Stimulated activated naive CD8-positive, alpha-beta T cell treated with anti-CD3 and anti-CD28 coated beads, Interleukin-15, amount 100 ng/mL, for 72 hours (primary cell): ENCODE data around the gene BANF1.

Experiments
- ATAC-seq: fragments of 150-1000 bp; cut with Tn5 transposase; 2 replicates; pipeline ENCODE4 v1.10.0; 2021; ENCODE audit warnings: mild to moderate bottlenecking, moderate library complexity
- DNase-seq, 2 donors: peaks; one replicate each; pipeline ENCODE4 v3.0.0; 2021 to 2022
- H3K27ac Mint-ChIP-seq, 2 donors: one replicate each; pipeline ENCODE4 v1.8.0; 2022; ENCODE audit warnings: mild to moderate bottlenecking in 2 of 2, mixed read lengths in 2 of 2, moderate library complexity in 2 of 2
- H3K27me3 Mint-ChIP-seq: one replicate; pipeline ENCODE4 v1.8.0; 2022; ENCODE audit warnings: mixed read lengths
- H3K4me1 Mint-ChIP-seq: one replicate; pipeline ENCODE4 v1.8.0; 2022; ENCODE audit warnings: mild to moderate bottlenecking, mixed read lengths
- H3K4me3 Mint-ChIP-seq, 2 donors: one replicate each; pipeline ENCODE4 v1.8.0; 2022; ENCODE audit warnings: mild to moderate bottlenecking in 2 of 2, mixed read lengths in 2 of 2, moderate library complexity in 1 of 2
- H3K9me3 Mint-ChIP-seq, 2 donors: one replicate each; pipeline ENCODE4 v1.8.0; 2022; ENCODE audit warnings: mixed read lengths in 2 of 2

Gene BANF1

DNA sequence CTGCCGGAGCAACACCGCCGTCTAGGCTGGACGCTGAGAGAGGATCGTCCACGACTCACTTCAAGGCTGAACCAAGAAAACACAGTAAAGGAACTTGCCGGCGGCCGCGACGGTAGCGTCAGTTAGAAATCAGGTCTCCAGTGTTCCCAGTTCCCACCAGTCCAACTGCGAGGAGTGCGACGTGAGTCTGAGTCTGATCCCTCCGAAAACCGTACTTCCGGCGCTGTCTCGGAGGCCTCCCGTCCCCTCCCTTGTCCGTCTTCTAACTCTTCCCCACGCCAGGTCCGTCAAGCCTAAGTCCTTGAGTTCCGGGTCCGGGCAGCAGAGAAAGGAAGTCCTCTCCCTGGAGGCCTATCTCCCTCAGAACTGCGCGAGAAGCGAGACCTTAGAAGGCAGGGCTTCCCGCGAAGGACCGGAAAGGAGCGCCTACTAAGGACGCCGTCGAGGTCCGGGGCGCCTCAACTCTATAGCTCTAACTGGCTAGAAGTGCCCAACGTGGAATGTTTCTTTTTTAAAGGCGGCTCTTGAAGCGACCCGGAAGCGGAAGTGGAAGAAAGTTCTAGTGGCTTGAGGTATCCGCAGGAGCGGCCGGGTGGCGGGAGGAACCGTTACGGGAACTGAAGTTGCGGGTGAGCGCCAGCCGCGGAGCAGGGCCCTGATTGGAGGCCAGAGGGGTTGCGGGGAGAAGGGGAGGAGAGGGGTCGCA is at the start of gene BANF1, which contains the start of gene EIF1AD:
Gene BANF1 (plus strand): TSS at position 562 of the 706 bp plus-strand sequence. CDS start 748 bp downstream, outside the sequence.
Gene EIF1AD (minus strand): TSS at position 216 of the 706 bp plus-strand sequence. CDS start 1,768 bp downstream, outside the sequence.
- peaks cover 66% of the 10 kb centered on the region for H3K4me1 Mint-ChIP-seq
- peak within 1 kb of the TSS; percentile 97 to 100 for H3K4me3 Mint-ChIP-seq
- H3K27ac Mint-ChIP-seq: peak within 1 kb of the TSS; percentile 99
- ATAC-seq (peak; percentile 93), DNase-seq (peak; percentile 94 to 98)
- no peaks in the 10 kb centered on the region for H3K27me3 Mint-ChIP-seq
- H3K9me3 Mint-ChIP-seq: no peaks in the 10 kb centered on the region

DNA sequence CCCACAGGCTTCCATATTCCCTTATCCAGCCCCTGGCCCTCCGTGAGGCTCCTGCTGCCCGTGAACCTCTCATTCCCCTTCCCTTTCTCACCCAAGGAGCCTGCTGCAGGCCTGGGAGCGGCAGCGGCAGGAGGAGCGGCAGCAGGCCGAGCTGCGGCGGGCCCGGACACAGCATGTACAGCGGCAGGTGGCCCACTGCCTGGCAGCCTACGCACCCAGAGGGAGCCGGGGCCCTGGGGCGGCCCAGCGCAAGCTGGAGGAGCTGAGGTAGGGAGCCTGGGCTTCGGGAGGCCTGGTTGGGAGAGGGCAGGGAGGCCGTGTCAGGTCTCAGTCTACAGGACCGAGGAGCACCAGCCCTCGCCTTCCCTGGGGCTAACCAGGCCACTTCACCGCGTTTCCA is 48.8 kb upstream of the BANF1 start:
- DNase-seq: no peak
- H3K9me3 Mint-ChIP-seq: no peaks in the 10 kb centered on the region
- no peak overlapping the region for H3K4me3 Mint-ChIP-seq
- H3K4me1 Mint-ChIP-seq: peaks cover 24% of the 10 kb centered on the region
- no peaks in the 10 kb centered on the region for H3K27me3 Mint-ChIP-seq
- no peak overlapping the region for H3K27ac Mint-ChIP-seq
- no peak for ATAC-seq

GRCh38 chr11:65954771-65955170 is 47.5 kb upstream of the BANF1 start:
- no peak overlapping the region for H3K27ac Mint-ChIP-seq
- DNase-seq (no peak), ATAC-seq (no peak)
- peaks cover 25% of the 10 kb centered on the region for H3K4me1 Mint-ChIP-seq
- H3K9me3 Mint-ChIP-seq: no peaks in the 10 kb centered on the region
- H3K4me3 Mint-ChIP-seq: no peak overlapping the region
- H3K27me3 Mint-ChIP-seq: no peaks in the 10 kb centered on the region

- H3K27ac Mint-ChIP-seq: peak overlapping the region in 1 of 2 donors; percentile 48
Measured at GRCh38 chr11:65958291-65958690, 44.0 kb upstream of the BANF1 start.

DNA sequence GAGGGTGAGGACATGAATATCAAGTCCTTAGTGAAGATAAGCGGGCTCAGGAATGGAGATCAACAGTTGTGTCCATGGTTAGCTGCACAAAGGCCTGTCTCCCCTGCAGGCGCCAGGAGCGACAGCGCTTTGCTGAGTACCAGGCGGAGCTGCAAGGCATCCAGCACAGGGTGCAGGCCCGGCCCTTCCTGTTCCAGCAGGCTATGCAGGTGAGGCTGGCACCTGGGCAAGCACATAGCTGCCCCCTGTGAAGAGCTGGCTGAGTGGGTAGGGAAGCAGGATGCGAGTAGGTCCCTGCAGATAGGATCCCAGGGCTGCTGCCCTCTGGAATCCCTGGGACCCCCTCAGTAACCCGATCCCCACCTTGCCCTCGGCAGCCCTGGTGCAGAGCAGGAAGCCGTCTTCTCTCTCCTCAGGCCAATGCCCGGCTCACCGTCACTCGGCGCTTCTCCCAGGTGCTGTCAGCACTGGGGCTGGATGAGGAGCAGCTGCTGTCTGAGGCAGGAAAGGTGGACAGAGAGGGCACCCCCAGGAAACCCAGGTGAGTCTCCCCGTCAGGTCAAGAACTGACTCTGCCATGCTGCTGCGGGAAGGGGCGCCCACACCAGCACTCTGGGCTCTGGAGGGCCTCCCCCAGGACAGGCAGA is 43.4 kb upstream of the BANF1 start:
- no peaks in the 10 kb centered on the region for H3K9me3 Mint-ChIP-seq
- H3K4me3 Mint-ChIP-seq: no peak overlapping the region
- H3K4me1 Mint-ChIP-seq: peaks cover 58% of the 10 kb centered on the region
- no peak for ATAC-seq
- H3K27ac Mint-ChIP-seq: peak overlapping the region in 1 of 2 donors; percentile 85
- DNase-seq: no peak
- no peaks in the 10 kb centered on the region for H3K27me3 Mint-ChIP-seq

More at GRCh38 chr11:65958291-65958690, 44.0 kb upstream of the BANF1 start:
- ATAC-seq (no peak), DNase-seq (no peak)
- H3K4me1 Mint-ChIP-seq: peaks cover 52% of the 10 kb centered on the region
- no peaks in the 10 kb centered on the region for H3K9me3 Mint-ChIP-seq
- H3K27me3 Mint-ChIP-seq: no peaks in the 10 kb centered on the region
- H3K4me3 Mint-ChIP-seq: no peak overlapping the region

GRCh38 chr11:65960824-65961266 is 41.5 kb upstream of the BANF1 start:
- peak overlapping the region; percentile 98 to 99 for H3K27ac Mint-ChIP-seq
- peaks cover 68% of the 10 kb centered on the region for H3K4me1 Mint-ChIP-seq
- H3K9me3 Mint-ChIP-seq: no peaks in the 10 kb centered on the region
- DNase-seq (no peak), ATAC-seq (peak; percentile 21)
- peak overlapping the region; percentile 93 to 98 for H3K4me3 Mint-ChIP-seq
- H3K27me3 Mint-ChIP-seq: no peaks in the 10 kb centered on the region

DNA sequence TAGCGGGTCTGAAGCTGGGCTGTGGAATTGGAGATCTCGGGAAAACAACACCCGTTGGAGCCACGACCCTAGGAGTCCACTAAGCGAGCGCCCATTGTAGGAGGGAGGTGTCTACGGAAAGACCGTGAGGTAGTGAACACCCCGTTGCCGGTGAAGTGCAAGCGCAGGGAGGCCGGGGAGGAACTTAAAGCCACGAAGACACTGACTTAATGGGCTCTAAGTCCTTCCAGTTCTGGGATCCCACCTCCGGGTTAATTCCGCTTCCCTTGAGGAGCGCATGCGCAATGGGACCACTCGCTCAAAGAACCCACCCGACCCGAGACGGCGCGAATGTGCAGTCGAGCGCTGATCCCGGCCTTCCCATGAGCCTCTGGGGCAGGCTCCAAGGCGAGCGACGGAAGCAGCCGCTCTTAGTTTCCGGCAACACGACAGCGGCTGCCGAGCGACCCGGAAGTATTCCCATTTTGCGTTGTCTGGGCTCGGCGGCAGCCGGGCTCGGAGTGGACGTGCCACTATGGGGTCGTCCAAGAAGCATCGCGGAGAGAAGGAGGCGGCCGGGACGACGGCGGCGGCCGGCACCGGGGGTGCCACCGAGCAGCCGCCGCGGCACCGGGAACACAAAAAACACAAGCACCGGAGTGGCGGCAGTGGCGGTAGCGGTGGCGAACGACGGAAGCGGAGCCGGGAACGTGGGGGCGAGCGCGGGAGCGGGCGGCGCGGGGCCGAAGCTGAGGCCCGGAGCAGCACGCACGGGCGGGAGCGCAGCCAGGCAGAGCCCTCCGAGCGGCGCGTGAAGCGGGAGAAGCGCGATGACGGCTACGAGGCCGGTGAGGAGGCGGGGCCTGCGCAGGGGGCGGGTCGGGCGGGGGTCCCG is 40.8 kb upstream of the BANF1 start, which contains the start of gene SART1:
Gene SART1 (plus strand): TSS at position 468 of the 874 bp plus-strand sequence. CDS start 47 bp downstream, at position 515.
- peaks cover 64% of the 10 kb centered on the region for H3K4me1 Mint-ChIP-seq
- H3K9me3 Mint-ChIP-seq: no peaks in the 10 kb centered on the region
- no peaks in the 10 kb centered on the region for H3K27me3 Mint-ChIP-seq
- peak within 1 kb of the TSS; percentile 93 to 98 for H3K4me3 Mint-ChIP-seq
- DNase-seq: peak; percentile 93 to 97
- peak within 1 kb of the TSS; percentile 98 to 99 for H3K27ac Mint-ChIP-seq
- peak; percentile 96 for ATAC-seq

DNA sequence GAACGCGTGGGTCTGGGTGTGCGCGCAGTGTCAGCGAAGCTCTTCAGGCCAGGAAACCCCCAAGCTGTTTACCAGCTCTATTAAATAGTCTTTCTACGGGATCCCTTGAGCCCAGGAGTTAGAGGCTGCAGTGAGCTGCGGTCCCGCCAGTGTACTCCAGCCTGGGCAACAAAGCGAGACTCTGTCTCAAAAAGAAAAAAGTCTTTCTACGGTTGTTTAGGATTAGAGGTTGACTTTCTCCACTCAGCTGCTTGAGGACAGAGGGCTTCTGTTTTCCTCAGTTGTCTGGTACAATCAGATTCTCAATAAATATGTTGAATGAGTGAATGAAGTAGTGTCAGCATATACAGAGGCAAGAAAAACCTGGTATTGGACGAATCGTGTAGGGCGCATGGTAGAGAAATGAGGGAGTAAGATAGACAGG is 40.1 kb upstream of the BANF1 start:
- ATAC-seq (no peak), DNase-seq (no peak)
- H3K27ac Mint-ChIP-seq: peak overlapping the region; percentile 81 to 89
- H3K9me3 Mint-ChIP-seq: no peaks in the 10 kb centered on the region
- H3K27me3 Mint-ChIP-seq: no peaks in the 10 kb centered on the region
- peak overlapping the region; percentile 93 to 98 for H3K4me3 Mint-ChIP-seq
- peaks cover 57% of the 10 kb centered on the region for H3K4me1 Mint-ChIP-seq

- H3K27me3 Mint-ChIP-seq: no peaks in the 10 kb centered on the region
- H3K4me1 Mint-ChIP-seq: peaks cover 52% of the 10 kb centered on the region
- no peak for ATAC-seq
- no peaks in the 10 kb centered on the region for H3K9me3 Mint-ChIP-seq
- H3K4me3 Mint-ChIP-seq: no peak overlapping the region
- peak overlapping the region in 1 of 2 donors; percentile 94 for H3K27ac Mint-ChIP-seq
- DNase-seq: no peak
Measured at GRCh38 chr11:65964906-65965305, 37.4 kb upstream of the BANF1 start.

DNA sequence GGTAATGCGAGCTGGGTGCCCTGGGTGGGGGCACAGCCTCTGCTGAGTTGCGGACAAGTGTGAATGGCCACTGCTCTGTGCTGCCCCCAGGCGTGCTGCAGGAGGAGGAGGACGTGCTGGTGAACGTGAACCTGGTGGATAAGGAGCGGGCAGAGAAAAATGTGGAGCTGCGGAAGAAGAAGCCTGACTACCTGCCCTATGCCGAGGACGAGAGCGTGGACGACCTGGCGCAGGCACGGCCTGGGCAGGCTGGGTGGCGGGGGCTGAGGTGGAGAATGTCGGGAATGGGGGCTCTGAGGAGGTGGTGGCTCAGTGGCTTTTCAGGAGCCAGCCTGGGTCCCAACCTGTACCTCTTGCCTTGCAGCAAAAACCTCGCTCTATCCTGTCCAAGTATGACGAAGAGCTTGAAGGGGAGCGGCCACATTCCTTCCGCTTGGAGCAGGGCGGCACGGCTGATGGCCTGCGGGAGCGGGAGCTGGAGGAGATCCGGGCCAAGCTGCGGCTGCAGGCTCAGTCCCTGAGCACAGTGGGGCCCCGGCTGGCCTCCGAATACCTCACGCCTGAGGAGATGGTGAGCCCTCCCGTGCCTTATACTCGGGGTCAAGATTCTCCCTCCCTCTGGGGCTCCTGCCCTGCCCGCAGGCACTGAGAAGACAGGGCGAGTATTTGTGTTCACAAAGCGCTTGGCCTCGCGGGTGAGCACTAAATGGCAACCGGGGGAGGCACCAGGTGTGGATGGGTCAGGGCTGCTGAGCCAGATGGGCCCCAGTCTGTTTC is 36.1 kb upstream of the BANF1 start:
- no peaks in the 10 kb centered on the region for H3K27me3 Mint-ChIP-seq
- no peaks in the 10 kb centered on the region for H3K9me3 Mint-ChIP-seq
- H3K4me1 Mint-ChIP-seq: peaks cover 50% of the 10 kb centered on the region
- DNase-seq: no peak
- H3K4me3 Mint-ChIP-seq: no peak overlapping the region
- H3K27ac Mint-ChIP-seq: peak overlapping the region in 1 of 2 donors; percentile 80
- no peak for ATAC-seq

GRCh38 chr11:65967329-65967934 is 34.9 kb upstream of the BANF1 start:
- ATAC-seq: no peak
- no peak overlapping the region for H3K4me3 Mint-ChIP-seq
- peaks cover 41% of the 10 kb centered on the region for H3K4me1 Mint-ChIP-seq
- DNase-seq: no peak
- H3K27ac Mint-ChIP-seq: peak overlapping the region in 1 of 2 donors; percentile 35
- H3K27me3 Mint-ChIP-seq: no peaks in the 10 kb centered on the region
- H3K9me3 Mint-ChIP-seq: no peaks in the 10 kb centered on the region

DNA sequence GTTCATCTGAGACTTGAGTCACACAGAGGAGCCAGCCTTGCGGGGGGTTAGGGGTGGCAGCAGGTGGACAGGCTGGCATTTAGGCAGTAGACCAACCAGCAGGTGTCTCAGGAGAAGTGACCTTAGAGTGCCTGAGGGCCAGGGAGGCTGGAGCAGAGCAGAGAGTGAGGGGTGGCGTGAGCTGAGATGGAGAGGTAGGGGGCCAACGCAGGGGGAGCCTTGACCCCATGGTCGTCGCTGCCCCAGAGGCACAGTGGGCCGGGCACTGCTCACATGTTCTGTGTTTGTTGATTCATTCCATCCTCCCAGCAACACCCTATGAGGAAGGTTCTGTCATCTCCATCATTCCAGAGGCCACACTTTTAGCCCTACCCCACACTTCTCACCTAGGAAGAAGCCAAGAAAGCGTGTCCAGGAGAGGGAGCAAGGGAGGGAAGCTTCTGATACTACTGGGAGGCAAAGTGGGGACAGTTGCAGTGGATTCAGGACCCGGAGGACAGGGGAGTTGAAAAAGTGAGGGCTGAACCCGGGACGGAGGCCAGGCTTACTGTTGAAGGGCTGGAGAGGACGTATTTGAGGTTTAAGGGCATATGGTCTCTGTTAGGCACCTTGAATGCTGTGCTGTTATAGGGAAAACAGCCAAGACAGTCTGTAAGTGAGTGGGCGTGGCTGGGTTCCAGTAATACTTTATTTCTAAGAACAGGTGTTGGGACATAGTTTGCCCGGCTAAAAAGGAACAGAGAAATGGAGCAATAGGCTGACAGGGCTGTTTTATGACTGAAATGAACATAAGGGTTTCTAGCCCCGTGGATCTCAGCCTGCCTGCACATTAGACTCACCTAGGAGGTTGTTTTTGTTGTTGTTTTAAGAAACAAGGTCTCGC is 33.5 kb upstream of the BANF1 start:
- peak overlapping the region; percentile 53 to 96 for H3K27ac Mint-ChIP-seq

GRCh38 chr11:65972116-65972515 is 30.2 kb upstream of the BANF1 start:
- no peak for ATAC-seq
- Mint-ChIP-seq H3K27me3 (no peaks in the 10 kb centered on the region), H3K4me1 (peaks cover 19% of the 10 kb centered on the region), H3K4me3 (no peak overlapping the region), H3K9me3 (no peaks in the 10 kb centered on the region), H3K27ac (no peak overlapping the region)
- DNase-seq: no peak

More for the DNA sequence above, 33.5 kb upstream of the BANF1 start:
- ATAC-seq: no peak
- Mint-ChIP-seq H3K9me3 (no peaks in the 10 kb centered on the region), H3K4me1 (peaks cover 27% of the 10 kb centered on the region), H3K27me3 (no peaks in the 10 kb centered on the region), H3K4me3 (no peak overlapping the region)
- DNase-seq: no peak
